Measurements from ENCODE around the gene USP12. TPM values are rescaled to one million over a fixed set of nuclear protein-coding genes. Genes with fewer than 3 reads are reported as not detected.

Gene USP12
- total RNA-seq, 1 experiment from 2014 or later = 36.2 TPM

- no TSS peak for BruUV-seq (replicated peaks)
- H3K9me3 ChIP-seq = no peaks in the 10 kb centered on the region
- peaks cover 8% of the 10 kb centered on the region for H3K9me3 Mint-ChIP-seq (ENCODE audit: unreplicated experiment)
- H3K27ac Mint-ChIP-seq (ENCODE audit: unreplicated experiment) = no peak overlapping the region
- no peak overlapping the region for H3K4me3 ChIP-seq (ENCODE audit: low read depth, low read length)
- intact Hi-C loops (cut with micrococcal nuclease; ENCODE audit: unreplicated experiment) = no loop called here
- H3K36me3 Mint-ChIP-seq (ENCODE audit: insufficient read depth, unreplicated experiment) = peaks cover 29% of the 10 kb centered on the region
- H3K36me3 ChIP-seq (ENCODE audit: control insufficient read depth, insufficient read depth, low read length) = no peaks in the 10 kb centered on the region; the same call in 1 of the 2 replicates
- H3K4me1 Mint-ChIP-seq (ENCODE audit: low read depth, unreplicated experiment) = peaks cover 10% of the 10 kb centered on the region
- ChIA-PET CTCF (no interaction called here), POLR2A (no interaction called here)
- H3K27me3 ChIP-seq (replicated peaks; ENCODE audit: control insufficient read depth, insufficient read depth, low read length) = no peaks in the 10 kb centered on the region
- H3K4me3 Mint-ChIP-seq (ENCODE audit: unreplicated experiment) = no peak overlapping the region
- TF ChIP-seq CTCF (IDR thresholded peaks at IDR 0.05; ENCODE audit: insufficient read depth in 1 of 2, low read depth in 1 of 2, low read length in 1 of 2, severe bottlenecking in 1 of 2, unreplicated experiment in 1 of 2) = no peak
- H3K27me3 Mint-ChIP-seq (ENCODE audit: insufficient read depth, unreplicated experiment) = no peaks in the 10 kb centered on the region
- no peak for DNase-seq
- H3K4me1 ChIP-seq = no peaks in the 10 kb centered on the region
These were observed 53.1 kb downstream of the USP12 start for GRCh38 chr13:27118428-27119054.

- BruUV-seq (replicated peaks) = no TSS peak
- no peaks in the 10 kb centered on the region for H3K27me3 Mint-ChIP-seq (ENCODE audit: insufficient read depth, unreplicated experiment)
- ChIA-PET CTCF (no interaction called here), POLR2A (no interaction called here)
- intact Hi-C loops (cut with micrococcal nuclease; ENCODE audit: unreplicated experiment) = no loop called here
- no peaks in the 10 kb centered on the region for H3K9me3 ChIP-seq
- peaks cover 10% of the 10 kb centered on the region for H3K4me1 Mint-ChIP-seq (ENCODE audit: low read depth, unreplicated experiment)
- H3K36me3 ChIP-seq (ENCODE audit: control insufficient read depth, insufficient read depth, low read length) = no peaks in the 10 kb centered on the region; the same call in 1 of the 2 replicates
- DNase-seq = no peak
- no peaks in the 10 kb centered on the region for H3K27me3 ChIP-seq (replicated peaks; ENCODE audit: control insufficient read depth, insufficient read depth, low read length)
- H3K4me1 ChIP-seq = no peaks in the 10 kb centered on the region
- no peak overlapping the region for H3K27ac Mint-ChIP-seq (ENCODE audit: unreplicated experiment)
- H3K4me3 Mint-ChIP-seq (ENCODE audit: unreplicated experiment) = no peak overlapping the region
- H3K4me3 ChIP-seq (ENCODE audit: low read depth, low read length) = no peak overlapping the region
- peaks cover 30% of the 10 kb centered on the region for H3K36me3 Mint-ChIP-seq (ENCODE audit: insufficient read depth, unreplicated experiment)
- TF ChIP-seq CTCF (IDR thresholded peaks at IDR 0.05; ENCODE audit: insufficient read depth in 1 of 2, low read depth in 1 of 2, low read length in 1 of 2, severe bottlenecking in 1 of 2, unreplicated experiment in 1 of 2) = no peak
- H3K9me3 Mint-ChIP-seq (ENCODE audit: unreplicated experiment) = peaks cover 2% of the 10 kb centered on the region
These were observed 53.7 kb downstream of the USP12 start for GRCh38 chr13:27117952-27118351.

GRCh38 chr13:27117158-27117557, 54.5 kb downstream of the USP12 start:
- no TSS peak for BruUV-seq (replicated peaks)
- intact Hi-C loops (cut with micrococcal nuclease; ENCODE audit: unreplicated experiment) = no loop called here
- POLR2A ChIA-PET = no interaction called here
- H3K4me3 ChIP-seq (ENCODE audit: low read depth, low read length) = no peak overlapping the region
- no peaks in the 10 kb centered on the region for H3K9me3 Mint-ChIP-seq (ENCODE audit: unreplicated experiment)
- no peak for DNase-seq
- no peaks in the 10 kb centered on the region for H3K9me3 ChIP-seq
- no peaks in the 10 kb centered on the region for H3K27me3 ChIP-seq (replicated peaks; ENCODE audit: control insufficient read depth, insufficient read depth, low read length)
- H3K4me3 Mint-ChIP-seq (ENCODE audit: unreplicated experiment) = no peak overlapping the region
- CTCF ChIA-PET = no interaction called here
- peaks cover 10% of the 10 kb centered on the region for H3K4me1 Mint-ChIP-seq (ENCODE audit: low read depth, unreplicated experiment)
- H3K36me3 ChIP-seq (ENCODE audit: control insufficient read depth, insufficient read depth, low read length) = no peaks in the 10 kb centered on the region; the same call in 1 of the 2 replicates
- H3K27me3 Mint-ChIP-seq (ENCODE audit: insufficient read depth, unreplicated experiment) = no peaks in the 10 kb centered on the region
- no peaks in the 10 kb centered on the region for H3K4me1 ChIP-seq
- no peak for TF ChIP-seq CTCF (IDR thresholded peaks at IDR 0.05; ENCODE audit: insufficient read depth in 1 of 2, low read depth in 1 of 2, low read length in 1 of 2, severe bottlenecking in 1 of 2, unreplicated experiment in 1 of 2)
- peaks cover 33% of the 10 kb centered on the region for H3K36me3 Mint-ChIP-seq (ENCODE audit: insufficient read depth, unreplicated experiment)
- no peak overlapping the region for H3K27ac Mint-ChIP-seq (ENCODE audit: unreplicated experiment)
